GM13976 (cell line): Measurements from ENCODE around the gene TMEM63A.

Source experiments
- DNase-seq: peaks from one replicate; pipeline ENCODE4 v3.0.0; 2012; ENCODE audit warnings: low spot score
- in situ Hi-C: fragments of 300-500 bp; cut with MboI; formaldehyde crosslinking; loops from one replicate; pipeline ENCODE4 v1.12.0; 2022; ENCODE audit warnings: low sequenced_read_pairs, mixed read lengths, inconsistent platforms; ENCODE audit not compliant: unreplicated experiment
- TF ChIP-seq, protein P1 (sequence below): IDR thresholded peaks from 2 replicates; pipeline ENCODE4 v1.5.1; 2012; ENCODE audit warnings: borderline replicate concordance, mild to moderate bottlenecking; ENCODE audit not compliant: insufficient read depth; ENCODE audit errors: extremely low read depth, missing control alignments, control extremely low read depth

The TMEM63A gene

DNA sequence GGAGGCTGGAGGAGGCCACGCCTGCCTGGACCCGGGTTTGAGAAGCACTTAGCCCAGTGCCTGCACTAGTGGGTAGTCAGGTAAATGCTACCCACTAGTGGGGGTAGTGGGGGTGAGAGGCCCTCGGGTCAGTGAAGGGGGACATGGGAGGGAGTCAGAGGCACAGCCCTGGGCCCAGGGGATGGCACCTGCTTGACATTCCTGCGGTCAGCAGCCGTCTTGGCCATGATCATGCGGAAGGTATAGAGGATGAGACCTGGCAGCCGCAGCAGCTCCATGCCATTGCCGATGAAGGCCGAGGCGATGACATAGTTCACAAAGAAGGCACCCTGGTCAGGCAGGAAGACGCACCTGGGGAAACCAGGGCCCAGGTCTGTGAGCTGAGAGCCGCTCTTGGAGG is 28.7 kb downstream of the TMEM63A start:
- in situ Hi-C loops, result no loop called here
- TF ChIP-seq, protein P1, sequence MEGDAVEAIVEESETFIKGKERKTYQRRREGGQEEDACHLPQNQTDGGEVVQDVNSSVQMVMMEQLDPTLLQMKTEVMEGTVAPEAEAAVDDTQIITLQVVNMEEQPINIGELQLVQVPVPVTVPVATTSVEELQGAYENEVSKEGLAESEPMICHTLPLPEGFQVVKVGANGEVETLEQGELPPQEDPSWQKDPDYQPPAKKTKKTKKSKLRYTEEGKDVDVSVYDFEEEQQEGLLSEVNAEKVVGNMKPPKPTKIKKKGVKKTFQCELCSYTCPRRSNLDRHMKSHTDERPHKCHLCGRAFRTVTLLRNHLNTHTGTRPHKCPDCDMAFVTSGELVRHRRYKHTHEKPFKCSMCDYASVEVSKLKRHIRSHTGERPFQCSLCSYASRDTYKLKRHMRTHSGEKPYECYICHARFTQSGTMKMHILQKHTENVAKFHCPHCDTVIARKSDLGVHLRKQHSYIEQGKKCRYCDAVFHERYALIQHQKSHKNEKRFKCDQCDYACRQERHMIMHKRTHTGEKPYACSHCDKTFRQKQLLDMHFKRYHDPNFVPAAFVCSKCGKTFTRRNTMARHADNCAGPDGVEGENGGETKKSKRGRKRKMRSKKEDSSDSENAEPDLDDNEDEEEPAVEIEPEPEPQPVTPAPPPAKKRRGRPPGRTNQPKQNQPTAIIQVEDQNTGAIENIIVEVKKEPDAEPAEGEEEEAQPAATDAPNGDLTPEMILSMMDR, result no peak
- DNase-seq, result no peak

DNA sequence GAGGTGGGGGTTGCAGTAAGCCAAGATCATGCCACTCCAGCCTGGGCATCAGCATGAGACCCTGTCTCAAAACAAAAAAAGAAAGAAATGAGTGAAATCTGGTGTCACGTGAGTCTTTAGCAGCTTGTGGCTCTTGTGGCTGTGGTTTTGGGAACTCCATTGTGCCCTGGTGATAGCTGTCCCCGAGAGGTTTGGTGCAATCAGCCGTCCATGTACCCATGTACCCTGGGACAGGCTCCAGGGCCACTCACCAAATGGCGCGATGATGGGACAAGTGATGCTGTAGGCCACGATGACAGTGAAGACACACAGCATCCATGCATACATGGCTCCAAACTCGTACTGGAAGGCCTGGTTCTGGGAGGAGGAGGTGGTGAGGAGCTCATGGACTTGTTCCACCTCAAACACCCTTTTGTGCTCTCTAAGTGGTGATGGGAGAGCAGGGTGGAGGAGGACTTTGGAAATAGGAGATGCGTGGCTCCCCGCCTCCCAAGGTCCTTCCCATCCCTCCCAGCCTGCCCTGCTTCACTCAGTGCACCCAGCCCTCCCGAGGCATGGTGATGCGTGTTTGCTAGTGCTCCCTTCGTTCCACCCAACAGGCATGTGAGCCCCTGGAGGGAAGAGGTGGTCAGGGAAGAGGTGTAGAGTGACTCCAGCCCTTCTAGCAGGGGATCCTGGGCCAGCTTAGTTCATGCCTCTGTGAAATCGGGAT is 29.6 kb downstream of the TMEM63A start:
- TF ChIP-seq, protein P1, result no peak
- no peak for DNase-seq
- in situ Hi-C loops, result no loop called here

DNA sequence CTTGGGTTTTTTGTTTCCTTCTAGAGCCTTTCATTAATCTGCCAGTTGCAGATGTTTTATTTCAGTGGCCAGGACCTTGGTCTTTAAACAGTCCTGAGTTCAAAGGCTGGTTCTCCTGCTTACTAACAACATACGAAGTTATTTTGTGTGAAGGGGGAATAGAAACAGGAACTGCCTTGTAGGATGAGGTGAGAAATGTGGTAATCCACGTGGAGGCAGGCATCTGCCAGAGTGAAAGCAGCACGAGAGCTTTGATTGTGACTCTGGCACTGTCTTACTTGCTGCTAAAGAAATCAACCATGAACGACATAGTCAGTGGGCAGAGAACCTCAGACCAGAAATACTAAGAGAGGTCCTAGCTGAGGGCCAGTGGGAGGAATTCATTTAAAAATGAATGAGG is 30.4 kb downstream of the TMEM63A start:
- TF ChIP-seq, protein P1, result no peak
- DNase-seq, result peak; percentile 73
- in situ Hi-C loops, result no loop called here

DNA sequence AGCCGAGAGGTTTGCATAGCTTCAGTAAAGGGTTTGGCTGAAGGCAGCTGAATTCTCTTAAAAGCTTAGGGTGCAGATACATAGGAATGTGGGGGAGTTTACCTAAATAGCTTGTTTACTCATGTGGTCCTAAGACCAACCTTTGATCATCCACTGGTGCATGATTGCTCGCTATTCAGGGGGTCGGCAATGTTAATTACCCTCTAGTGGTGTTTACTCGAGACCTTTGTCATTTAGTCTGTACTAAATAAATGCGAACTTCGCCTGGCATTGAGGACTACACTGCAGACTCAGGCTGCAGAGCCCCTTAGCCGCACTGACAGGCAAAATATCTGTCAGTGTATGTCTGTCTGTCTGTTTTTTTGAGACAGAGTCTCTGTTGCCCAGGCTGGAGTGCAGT is 31.8 kb downstream of the TMEM63A start:
- DNase-seq, result no peak
- in situ Hi-C loops, result no loop called here
- TF ChIP-seq, protein P1, result no peak

DNA sequence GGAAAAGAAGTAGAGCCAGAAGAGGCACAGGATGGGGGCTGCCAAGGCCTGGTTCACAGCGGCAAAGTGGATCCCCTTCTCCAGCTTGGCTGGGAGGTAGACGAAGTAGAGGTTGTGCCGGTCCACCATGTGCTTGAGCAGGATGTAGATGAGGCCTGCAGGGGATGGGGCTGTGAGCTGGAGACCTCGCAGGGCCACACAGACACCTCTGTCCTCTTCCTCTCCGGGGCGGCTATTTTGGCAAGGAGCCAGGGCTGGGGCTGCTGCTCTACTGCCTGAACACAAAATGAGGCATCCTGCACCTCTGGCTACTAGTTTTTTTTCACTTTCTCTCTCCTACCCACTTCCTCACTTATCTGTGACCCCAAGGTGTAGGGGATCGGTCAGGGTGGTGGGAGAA is 32.3 kb downstream of the TMEM63A start:
- DNase-seq, result no peak
- TF ChIP-seq, protein P1, result no peak
- in situ Hi-C loops, result no loop called here

DNA sequence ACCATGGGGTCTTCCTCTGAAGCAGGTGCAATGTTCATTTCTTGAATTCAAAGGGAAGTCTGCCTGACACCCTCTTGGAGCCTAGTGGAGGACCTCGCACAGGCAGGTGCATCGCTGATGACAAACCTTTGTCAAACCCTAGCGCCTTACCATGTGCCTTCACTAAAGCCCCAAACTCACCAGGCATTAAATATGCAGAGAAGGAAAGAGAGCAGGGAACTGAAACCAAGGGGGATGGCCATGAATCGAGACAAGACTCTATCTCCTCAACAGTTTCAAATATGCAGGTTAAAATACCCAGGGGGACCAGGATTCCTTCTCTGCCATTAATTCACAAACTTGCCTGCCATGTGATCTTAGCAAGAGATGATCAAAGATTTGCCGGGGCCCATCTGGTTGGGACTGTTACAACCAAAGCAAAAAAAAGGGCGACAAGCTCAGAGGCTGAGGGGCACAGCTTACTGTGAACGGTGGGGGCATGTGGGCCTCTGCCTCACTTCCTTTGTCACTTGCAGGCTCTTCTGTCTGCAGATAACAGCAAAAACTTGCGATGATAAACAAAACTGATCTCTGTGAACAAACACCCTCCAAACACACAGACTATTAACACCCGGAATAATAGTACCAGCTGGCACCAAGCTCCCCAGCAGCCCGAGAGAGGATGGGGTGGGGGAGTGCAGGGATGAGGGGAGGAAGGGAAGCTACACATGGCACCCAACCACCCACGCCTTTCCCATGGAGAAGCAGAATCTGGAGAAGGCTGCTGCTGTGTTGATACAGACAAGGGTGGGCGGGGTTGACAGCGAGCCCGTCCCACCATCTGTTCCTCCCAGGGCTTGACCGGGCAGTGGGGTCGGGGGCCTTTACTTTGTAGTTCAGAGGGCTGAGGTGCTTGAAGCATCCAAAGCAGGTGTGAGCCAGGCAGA is 33.9 kb downstream of the TMEM63A start:
- TF ChIP-seq, protein P1, result no peak
- in situ Hi-C loops, result no loop called here
- peak; percentile 67 for DNase-seq
